Limb (tissue), 2 donors: ENCODE measurements around the gene EFTUD2.

Source experiments
- DNase-seq, 2 donors: peaks; one replicate each; pipeline ENCODE4 v3.0.0-alpha.2; 2016; ENCODE audit errors: extremely low spot score in 2 of 2

Gene EFTUD2

GRCh38 chr17:44910231-44911106 lies 11.2 kb upstream of the EFTUD2 start:
- DNase-seq, result no peak

- DNase-seq, result no peak
Observed at GRCh38 chr17:44909681-44910144, 10.5 kb upstream of the EFTUD2 start.

- no peak for DNase-seq
Observed at GRCh38 chr17:44908761-44909326, 9.6 kb upstream of the EFTUD2 start.

DNA sequence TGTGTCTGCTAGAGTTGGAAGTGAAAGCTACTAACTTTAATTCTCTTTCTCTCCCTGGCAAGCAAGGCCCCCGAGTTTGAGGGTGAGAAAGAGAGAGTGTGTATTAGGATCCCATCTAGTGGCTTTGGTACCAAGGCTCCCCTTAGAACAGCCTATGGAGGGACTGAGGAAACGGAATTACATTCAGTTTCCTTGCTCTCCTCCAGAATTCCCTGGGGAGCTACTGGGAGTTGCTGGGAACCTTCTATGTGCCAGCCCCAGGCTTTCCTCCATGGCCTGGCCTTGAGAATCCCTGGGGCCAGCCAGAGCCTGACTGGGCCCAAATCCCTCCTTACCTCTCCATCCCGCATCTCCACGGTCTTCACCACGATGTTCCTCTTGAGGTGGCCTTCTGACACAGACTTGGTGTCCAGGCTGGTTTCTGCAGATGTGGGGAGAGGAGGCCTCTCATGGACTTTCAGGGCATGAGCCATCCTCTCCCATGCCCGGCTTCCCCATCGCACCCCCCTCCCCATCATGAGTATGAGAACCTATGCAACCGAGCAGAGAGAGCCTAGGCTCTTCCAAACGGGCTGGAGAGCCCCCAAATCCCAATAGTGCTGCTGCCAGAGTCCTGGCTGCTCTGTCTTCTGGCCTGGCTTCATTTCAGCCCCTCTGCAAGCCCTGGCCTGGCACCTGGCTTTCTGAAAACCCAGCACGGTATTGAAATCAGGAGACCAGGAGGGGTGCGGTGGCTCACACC lies 8.7 kb upstream of the EFTUD2 start:
- DNase-seq, result no peak

- DNase-seq, result no peak
Observed at GRCh38 chr17:44906763-44907728, 7.8 kb upstream of the EFTUD2 start.

- DNase-seq, result no peak
Observed at GRCh38 chr17:44906010-44906646, 6.9 kb upstream of the EFTUD2 start.

DNA sequence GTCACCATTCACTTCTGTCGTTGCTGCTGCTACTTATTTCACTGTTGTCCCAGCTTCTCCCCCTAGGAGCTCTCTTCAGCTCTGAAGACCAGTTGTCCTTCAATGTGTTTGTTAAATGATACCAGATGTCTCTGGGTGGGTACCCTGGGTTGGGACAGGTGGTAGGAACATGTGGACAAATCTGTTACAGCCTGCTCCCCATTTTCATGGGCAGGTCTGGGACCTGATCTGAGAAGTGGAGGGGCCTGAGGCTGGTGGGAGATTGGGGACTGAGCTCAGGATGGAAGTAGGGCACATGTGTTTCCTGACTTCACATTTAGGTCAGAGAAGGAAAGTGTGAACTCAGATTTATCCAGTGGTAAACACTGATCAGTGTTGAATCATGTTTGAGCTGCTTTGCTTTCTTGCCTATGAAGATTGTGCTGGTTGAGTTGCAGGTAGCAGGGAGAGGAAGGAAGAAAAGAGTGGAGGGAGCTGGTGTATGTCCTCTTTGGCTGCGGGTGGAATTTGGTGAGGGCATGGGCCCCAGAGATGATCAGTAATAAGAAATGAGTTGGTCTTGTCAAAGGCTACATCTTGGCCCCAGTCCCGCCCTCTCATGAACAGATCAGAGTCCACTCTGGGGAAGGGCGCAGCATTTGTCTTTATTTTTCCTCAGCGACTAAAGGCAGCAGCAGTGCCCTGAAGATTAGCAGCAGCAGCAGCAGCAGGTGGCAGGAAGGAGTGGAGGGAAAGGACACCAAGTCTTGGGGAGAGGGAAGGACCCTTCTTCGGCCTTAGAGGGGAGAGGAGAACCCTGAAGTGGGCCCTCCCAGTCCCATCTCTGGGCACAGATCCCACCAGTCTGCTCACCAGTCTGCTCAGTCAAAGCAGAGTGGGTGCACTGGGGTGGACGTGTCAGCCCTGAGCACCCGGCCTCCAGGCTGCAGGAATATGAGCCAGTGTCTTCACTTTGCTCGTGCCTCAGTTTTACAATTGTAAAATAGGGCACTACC lies 6.1 kb upstream of the EFTUD2 start:
- no peak for DNase-seq

DNA sequence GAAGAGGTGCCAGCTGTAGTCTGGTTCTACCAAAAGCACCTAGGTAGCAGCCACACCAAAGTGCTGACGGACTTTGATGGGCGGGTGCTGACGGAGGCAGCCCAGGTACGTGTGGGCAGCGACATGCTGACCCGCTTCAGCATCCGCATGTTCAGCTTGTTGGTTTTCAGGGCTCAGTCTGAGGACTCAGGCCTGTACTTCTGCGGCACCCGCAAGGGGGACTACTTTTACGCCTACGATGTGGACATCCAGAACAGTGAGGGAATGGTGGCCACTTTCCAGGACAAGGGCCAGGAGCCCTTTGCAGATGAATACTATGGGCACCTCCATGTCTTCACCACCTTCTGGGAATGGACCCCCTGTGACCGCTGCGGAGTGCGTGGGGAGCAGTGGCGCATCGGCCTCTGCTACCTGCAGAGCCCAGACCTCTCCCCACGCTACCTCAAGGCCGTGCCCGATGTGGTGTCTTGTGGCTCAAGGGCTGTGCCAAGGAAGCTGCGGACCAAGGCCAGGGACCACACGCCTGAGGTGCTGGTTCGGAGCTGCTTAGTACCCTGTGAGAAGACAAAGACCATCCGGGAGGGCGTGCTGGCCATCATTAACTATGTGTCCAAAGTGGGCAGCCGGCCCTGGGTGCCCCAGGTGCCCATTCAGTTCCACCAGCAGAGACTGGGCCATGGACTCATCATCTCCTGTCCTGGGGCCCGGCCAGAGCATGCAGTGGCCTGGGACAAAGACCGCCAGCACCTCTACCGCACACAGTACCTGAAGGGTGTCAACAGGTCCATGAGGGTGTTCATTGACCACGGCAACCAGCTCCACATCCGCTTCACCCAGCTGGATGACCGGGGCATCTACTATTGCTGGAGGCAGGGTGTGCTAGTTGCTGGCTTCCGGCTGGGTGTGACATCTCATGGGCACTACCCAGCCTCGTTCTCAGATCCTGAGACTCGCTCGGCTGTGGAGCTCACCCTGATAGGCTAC lies 5.0 kb upstream of the EFTUD2 start:
- no peak for DNase-seq

GRCh38 chr17:44903012-44903685 lies 3.9 kb upstream of the EFTUD2 start:
- DNase-seq, result no peak

- DNase-seq, result no peak
Observed at GRCh38 chr17:44902135-44902760, 3.0 kb upstream of the EFTUD2 start.

- DNase-seq, result no peak
Observed at GRCh38 chr17:44901411-44901921, 2.2 kb upstream of the EFTUD2 start.

DNA sequence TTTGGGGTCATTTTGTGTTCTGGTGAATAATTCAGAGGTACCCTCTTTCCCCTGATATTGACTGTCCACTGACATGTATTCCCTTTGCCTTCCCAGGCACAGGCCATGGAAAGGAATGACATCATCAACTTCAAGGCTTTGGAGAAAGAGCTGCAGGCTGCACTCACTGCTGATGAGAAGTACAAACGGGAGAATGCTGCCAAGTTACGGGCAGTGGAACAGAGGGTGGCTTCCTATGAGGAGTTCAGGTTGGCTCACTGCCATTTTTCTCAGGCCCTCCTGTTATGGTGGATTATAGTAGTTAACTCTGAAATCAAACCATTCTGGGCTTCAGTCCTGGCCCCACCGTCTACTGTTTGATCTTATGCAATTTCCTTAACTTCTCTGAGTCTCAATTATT lies 1.6 kb upstream of the EFTUD2 start:
- no peak for DNase-seq

DNA sequence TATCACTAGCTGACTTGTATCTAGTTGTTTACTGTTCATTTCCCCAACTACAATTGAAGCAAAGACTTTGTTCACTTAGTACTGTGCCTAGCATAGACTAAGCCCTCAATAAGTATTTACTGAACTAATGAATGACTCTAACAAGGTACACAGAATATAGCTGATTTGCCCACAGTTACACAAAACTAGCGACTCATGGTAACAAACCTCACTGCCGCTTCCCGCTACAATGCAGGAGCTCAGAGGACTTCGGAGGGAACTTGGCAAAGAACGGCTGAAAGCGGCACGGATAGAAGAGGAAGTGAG lies 524 bp downstream of the EFTUD2 start:
- DNase-seq, result no peak

GRCh38 chr17:44894642-44895041 lies 4.6 kb downstream of the EFTUD2 start:
- DNase-seq, result no peak

GRCh38 chr17:44892250-44892649 lies 7.0 kb downstream of the EFTUD2 start:
- DNase-seq, result no peak

GRCh38 chr17:44889003-44889402 lies 10.2 kb downstream of the EFTUD2 start:
- no peak for DNase-seq
